Thyroid gland (tissue), 4 donors: ENCODE results near the gene UQCR11.

Experiments
- CTCF ChIP-seq, 6 experiments: fragments of 200-600 bp in 3 of 6; fragments of 450-650 bp in 3 of 6; sonication (generic) in 3 of 6; IDR thresholded peaks; one replicate each; pipeline ENCODE4 v1.5.1; 2016 to 2019; ENCODE audit warnings: antibody characterized with exemption in 6 of 6, mild to moderate bottlenecking in 2 of 6, inconsistent platforms in 1 of 6, moderate library complexity in 1 of 6
- POLR2A ChIP-seq, 2 donors: fragments of 450-650 bp; IDR thresholded peaks; one replicate each; pipeline ENCODE4 v1.6.1; 2017; ENCODE audit warnings: antibody characterized with exemption in 2 of 2, mild to moderate bottlenecking in 2 of 2, moderate library complexity in 1 of 2

GRCh38 chr19:1574354-1575136 lies 30.7 kb downstream of the UQCR11 start:
- TF ChIP-seq POLR2A (IDR thresholded peaks at IDR 0.05) (no peak), CTCF (IDR thresholded peaks at IDR 0.05) (no peak)
